Activated B cell treated with CpG ODN at 0.5 μM for 24 hours (primary cell): ENCODE measurements around the gene PHACTR1. TPM values are rescaled to one million over a fixed set of nuclear protein-coding genes. Genes with fewer than 3 reads are reported as not detected.

Experiments
- ATAC-seq: fragments of 200-7000 bp; cut with Tn5 transposase; one replicate; pipeline ENCODE4 v1.10.0; 2021; ENCODE audit warnings: low read depth, mild to moderate bottlenecking, moderate library complexity
- CTCF ChIA-PET: fragments of 350-600 bp; sonication (Branson Sonifier 250); formaldehyde crosslinking; loops from one replicate; lab custom pipeline; 2021; ENCODE audit warnings: antibody characterized with exemption; lab: Charles Lee
- POLR2A ChIA-PET: fragments of 350-600 bp; sonication (Branson Sonifier 250); formaldehyde crosslinking; loops from one replicate; lab custom pipeline; 2021; ENCODE audit warnings: antibody characterized with exemption; lab: Charles Lee
- DNase-seq: peaks from one replicate; pipeline ENCODE4 v3.0.0; 2022
- H3K27ac Mint-ChIP-seq: one replicate; pipeline ENCODE4 v1.8.0; 2020; ENCODE audit warnings: mixed read lengths
- H3K27me3 Mint-ChIP-seq: one replicate; pipeline ENCODE4 v1.8.0; 2021; ENCODE audit warnings: mixed read lengths
- H3K36me3 Mint-ChIP-seq: one replicate; pipeline ENCODE4 v1.8.0; 2021; ENCODE audit warnings: low read depth, mixed read lengths
- H3K4me1 Mint-ChIP-seq: one replicate; pipeline ENCODE4 v1.8.0; 2021; ENCODE audit warnings: mixed read lengths
- H3K4me3 Mint-ChIP-seq: one replicate; pipeline ENCODE4 v1.8.0; 2020; ENCODE audit warnings: mild to moderate bottlenecking, mixed read lengths
- H3K9me3 Mint-ChIP-seq: one replicate; pipeline ENCODE4 v1.8.0; 2020; ENCODE audit warnings: mixed read lengths
- CTCF ChIP-seq: fragments of 200-600 bp; IDR thresholded peaks from one replicate; pipeline ENCODE4 v1.8.0; 2022; ENCODE audit warnings: antibody characterized with exemption, mild to moderate bottlenecking
- intact Hi-C: fragments of 100-400 bp; cut with micrococcal nuclease; formaldehyde crosslinking; loops from one replicate; pipeline ENCODE4 v1.15.1; 2024
- total RNA-seq: library from RNA; stranded (reverse); gene quantifications from 2 replicates; pipeline ENCODE4 v1.2.3, GENCODE V29; 2022

Gene PHACTR1
- total RNA-seq, 1 donor from 2014 or later = 115 TPM

- Mint-ChIP-seq H3K4me3 (no peak overlapping the region), H3K9me3 (no peaks in the 10 kb centered on the region), H3K36me3 (no peaks in the 10 kb centered on the region), H3K27me3 (peaks cover 10% of the 10 kb centered on the region), H3K4me1 (peaks cover 2% of the 10 kb centered on the region), H3K27ac (no peak overlapping the region)
- POLR2A ChIA-PET = no interaction called here
- TF ChIP-seq CTCF = no peak
- no peak for ATAC-seq
- intact Hi-C loops = no loop called here
- CTCF ChIA-PET = no interaction called here
- no peak for DNase-seq
These were observed 446.8 kb downstream of the PHACTR1 start for GRCh38 chr6:13163161-13163944.

GRCh38 chr6:13164291-13164690 lies 447.7 kb downstream of the PHACTR1 start:
- ChIA-PET POLR2A (no interaction called here), CTCF (no interaction called here)
- intact Hi-C loops = no loop called here
- DNase-seq (no peak), ATAC-seq (no peak)
- Mint-ChIP-seq H3K9me3 (no peaks in the 10 kb centered on the region), H3K4me3 (no peak overlapping the region), H3K27ac (no peak overlapping the region), H3K4me1 (peaks cover 2% of the 10 kb centered on the region), H3K27me3 (peaks cover 11% of the 10 kb centered on the region), H3K36me3 (no peaks in the 10 kb centered on the region)
- no peak for TF ChIP-seq CTCF

GRCh38 chr6:13165502-13166172 lies 449.1 kb downstream of the PHACTR1 start:
- Mint-ChIP-seq H3K4me3 (no peak overlapping the region), H3K27ac (no peak overlapping the region)

GRCh38 chr6:13166269-13166668 lies 449.7 kb downstream of the PHACTR1 start:
- Mint-ChIP-seq H3K9me3 (no peaks in the 10 kb centered on the region), H3K27me3 (peaks cover 7% of the 10 kb centered on the region), H3K27ac (no peak overlapping the region), H3K4me3 (no peak overlapping the region), H3K36me3 (no peaks in the 10 kb centered on the region), H3K4me1 (peaks cover 2% of the 10 kb centered on the region)
- ATAC-seq (no peak), DNase-seq (no peak)
- ChIA-PET POLR2A (no interaction called here), CTCF (no interaction called here)
- intact Hi-C loops = no loop called here
- TF ChIP-seq CTCF = no peak

More at GRCh38 chr6:13165502-13166172, 449.1 kb downstream of the PHACTR1 start:
- no peak for ATAC-seq
- Mint-ChIP-seq H3K4me1 (peaks cover 2% of the 10 kb centered on the region), H3K36me3 (no peaks in the 10 kb centered on the region), H3K27me3 (peaks cover 8% of the 10 kb centered on the region), H3K9me3 (no peaks in the 10 kb centered on the region)
- ChIA-PET CTCF (no interaction called here), POLR2A (no interaction called here)
- DNase-seq = no peak
- intact Hi-C loops = no loop called here
- TF ChIP-seq CTCF = no peak

- CTCF ChIA-PET = no interaction called here
- no peak overlapping the region for H3K27ac Mint-ChIP-seq
- H3K9me3 Mint-ChIP-seq = no peaks in the 10 kb centered on the region
- POLR2A ChIA-PET = no interaction called here
- no peak for ATAC-seq
- H3K36me3 Mint-ChIP-seq = no peaks in the 10 kb centered on the region
- TF ChIP-seq CTCF = no peak
- H3K27me3 Mint-ChIP-seq = peaks cover 5% of the 10 kb centered on the region
- intact Hi-C loops = no loop called here
- H3K4me3 Mint-ChIP-seq = no peak overlapping the region
- H3K4me1 Mint-ChIP-seq = peaks cover 2% of the 10 kb centered on the region
- DNase-seq = no peak
These were observed 450.3 kb downstream of the PHACTR1 start for GRCh38 chr6:13166916-13167315.
